K562 (cell line): ENCODE results near the gene CXCL17. TPM values are rescaled to one million over a fixed set of nuclear protein-coding genes. Genes with fewer than 3 reads are reported as not detected.

Experiments
- ATAC-seq: fragments of 200-7000 bp; cut with Tn5 transposase; 3 replicates; pipeline ENCODE4 v1.9.1; 2020; ENCODE audit warnings: moderate library complexity
- BruUV-seq: library from RNA; stranded (reverse); fragments of 400-500 nt; replicated peaks from 2 replicates; lab custom pipeline; 2021; lab: Mats Ljungman, UMichigan
- CTCF ChIA-PET: fragments of 300-600 bp; formaldehyde crosslinking; extraction: SDS; loops from one replicate; lab custom pipeline; 2021; ENCODE audit warnings: low intra/inter-chr PET ratio; lab: Yijun Ruan, JAX
- POLR2A ChIA-PET: fragments of 300-600, 350-650 bp; sonication (Branson Sonifier 250); formaldehyde crosslinking; extraction: SDS; loops from one replicate; lab custom pipeline; 2021; ENCODE audit warnings: antibody characterized with exemption, inconsistent platforms; lab: Yijun Ruan, JAX
- DNase-seq, 4 experiments: peaks; one replicate each; pipeline versions ENCODE4 v3.0.0 to v3.0.0-alpha.2; 2011 to 2018; ENCODE audit warnings: low spot score in 3 of 4, mixed read lengths in 3 of 4; ENCODE audit errors: extremely low read depth in 1 of 4
- FAIRE-seq: peaks from 2 replicates; lab custom pipeline; 2011; peaks lifted over from hg19 to GRCh38; lab: Jason Lieb, UNC
- H2AFZ ChIP-seq: 2 replicates; pipeline ENCODE4 v1.6.0; 2011; ENCODE audit warnings: low read depth, low read length, control low read depth, inconsistent platforms
- H3K27ac ChIP-seq: fragments of 200-600 bp; 3 replicates; pipeline ENCODE4 v1.8.0; 2011; ENCODE audit warnings: low read depth, mild to moderate bottlenecking, control low read depth, inconsistent platforms, low read length, moderate library complexity, mixed read lengths; ENCODE audit errors: extremely low read depth
- H3K27me3 ChIP-seq, 2 experiments: fragments of 300-600 bp in 1 of 2; 2 replicates in 1 of 2; 3 replicates in 1 of 2; pipeline versions ENCODE4 v1.6.0 to v1.8.0; 2011; ENCODE audit warnings: inconsistent platforms in 2 of 2, low read length in 2 of 2, mild to moderate bottlenecking in 1 of 2, mixed read lengths in 1 of 2, moderate library complexity in 1 of 2; ENCODE audit not compliant: control insufficient read depth in 2 of 2, insufficient read depth in 2 of 2
- H3K36me3 ChIP-seq: fragments of 300-600 bp; 3 replicates; pipeline ENCODE4 v1.8.0; 2011; ENCODE audit warnings: mild to moderate bottlenecking, low read length, inconsistent platforms; ENCODE audit not compliant: control insufficient read depth, insufficient read depth
- H3K4me1 ChIP-seq, 2 experiments: fragments of 200-600 bp in 1 of 2; replicated peaks in 1 of 2; 2 replicates in 1 of 2; 3 replicates in 1 of 2; pipeline versions ENCODE4 v1.5.1 to v1.8.0; 2011; ENCODE audit warnings: inconsistent platforms in 2 of 2, low read length in 2 of 2, mild to moderate bottlenecking in 1 of 2, mixed read lengths in 1 of 2, moderate library complexity in 1 of 2; ENCODE audit not compliant: control insufficient read depth in 2 of 2, insufficient read depth in 2 of 2
- H3K4me2 ChIP-seq: 2 replicates; pipeline ENCODE4 v1.6.1; 2011; ENCODE audit warnings: low read length, control low read depth, inconsistent platforms, mixed read lengths; ENCODE audit not compliant: insufficient read depth
- H3K4me3 ChIP-seq: fragments of 200-600 bp; sonication (generic), shearing (Covaris generic); 2 replicates; pipeline ENCODE4 v1.5.1; 2016; ENCODE audit warnings: control low read depth, inconsistent platforms
- H3K79me2 ChIP-seq: fragments of 200-600 bp; 3 replicates; pipeline ENCODE4 v1.8.0; 2011; ENCODE audit warnings: low read length, inconsistent platforms; ENCODE audit not compliant: control insufficient read depth, insufficient read depth
- H3K9ac ChIP-seq, 2 experiments: 2 replicates each; pipeline versions ENCODE4 v1.6.0 to v1.6.1; 2011; ENCODE audit warnings: low read depth in 2 of 2, low read length in 2 of 2, control low read depth in 1 of 2, inconsistent platforms in 1 of 2, mild to moderate bottlenecking in 1 of 2, mixed read lengths in 1 of 2; ENCODE audit not compliant: insufficient read depth in 1 of 2
- H3K9me1 ChIP-seq: one replicate; pipeline ENCODE4 v1.6.0; 2011; ENCODE audit warnings: inconsistent platforms, mild to moderate bottlenecking, low read length, moderate library complexity; ENCODE audit not compliant: control insufficient read depth, insufficient read depth
- H3K9me3 ChIP-seq: replicated peaks from 2 replicates; pipeline ENCODE4 v1.5.1; 2011; ENCODE audit warnings: low read depth, low read length, inconsistent platforms; ENCODE audit not compliant: control insufficient read depth, insufficient read depth
- H4K20me1 ChIP-seq: replicated peaks from 2 replicates; pipeline ENCODE4 v1.6.1; 2011; ENCODE audit warnings: low read length, inconsistent platforms, mixed read lengths; ENCODE audit not compliant: control insufficient read depth, insufficient read depth
- JUN ChIP-seq, 2 experiments: sonication (generic) in 1 of 2; formaldehyde crosslinking in 1 of 2; IDR thresholded peaks; 2 replicates each; pipeline versions ENCODE4 v1.6.1 to v1.8.0; 2012 to 2022; ENCODE audit warnings: borderline replicate concordance in 2 of 2, mild to moderate bottlenecking in 2 of 2, improper control_type of control experiment in 1 of 2, low read depth in 1 of 2, low read length in 1 of 2, missing genetic modification reagents in 1 of 2
- PKNOX1 ChIP-seq: fragments of 450-650 bp; IDR thresholded peaks from 2 replicates; pipeline ENCODE4 v1.6.1; 2016
- ZNF584 ChIP-seq: fragments of 200-800 bp; sonication (Bioruptor generic); IDR thresholded peaks from 2 replicates; pipeline ENCODE4 v1.6.1; 2016; ENCODE audit warnings: low read depth, mild to moderate bottlenecking, missing genetic modification characterization, missing compliant biosample characterization
- WGBS: fragments of 100-300 bp; shearing (Covaris generic); methylation state at CpG from one replicate; pipeline ENCODE4 v1.1.6; 2016; ENCODE audit warnings: low coverage, mixed read lengths; ENCODE audit not compliant: insufficient coverage; ENCODE audit errors: missing lambda C conversion rate; 5-methylcytosine and 5-hydroxymethylcytosine counted together
- in situ Hi-C: fragments of 300-500 bp; cut with MboI; formaldehyde crosslinking; loops from 4 replicates; pipeline ENCODE4 v1.15.0; 2018; ENCODE audit warnings: inconsistent platforms, mixed read lengths
- intact Hi-C: fragments of 100-400 bp; cut with micrococcal nuclease; formaldehyde crosslinking; loops from 2 replicates; pipeline ENCODE4 v1.14.2; 2022
- polyA plus RNA-seq, 8 experiments: library from polyadenylated mRNA; depleted of rRNA in 4 of 8; stranded (reverse) in 5 of 8; unstranded in 3 of 8; fragments of >200 nt; fragmentation: Nextera tagmentation in 2 of 8; fragmentation: Illumina TruSeq in 1 of 8; extraction: Ambion mirVana in 2 of 8; extraction: Trizol in 1 of 8; gene quantifications; 2 replicates each; pipeline versions ENCODE4 v1.2.1 to v1.2.3, GENCODE V29; 2011 to 2014; ENCODE audit warnings: inconsistent platforms in 1 of 8, missing spikeins in 1 of 8
- total RNA-seq, 7 experiments: library from RNA; depleted of rRNA in 6 of 7; stranded (reverse); fragments of >200 nt in 6 of 7; fragmentation: Illumina TruSeq in 2 of 7; extraction: Trizol in 2 of 7; gene quantifications; 2 replicates each; pipeline versions ENCODE4 v1.2.1 to v1.2.3, GENCODE V29; 2011 to 2021; ENCODE audit warnings: low replicate concordance in 1 of 7
- TF ChIP-seq, protein P1 (sequence below), 2 experiments: fragments of 450-650 bp in 1 of 2; sonication (generic) in 1 of 2; formaldehyde crosslinking in 1 of 2; IDR thresholded peaks in 1 of 2; conservative IDR thresholded peaks in 1 of 2; 2 replicates each; pipeline versions ENCODE4 v1.6.1 to v1.8.1; 2016 to 2023; ENCODE audit warnings: mild to moderate bottlenecking in 2 of 2, moderate library complexity in 2 of 2, inconsistent platforms in 1 of 2, missing genetic modification reagents in 1 of 2

The CXCL17 gene
- total and polyA plus RNA-seq, 9 of the 15 experiments (the other 6 are each of a cell fraction or from before 2014, with no cell fraction given), result 0.10 to 0.15 TPM; not detected in 7

GRCh38 chr19:42455621-42456081, 12.9 kb upstream of the CXCL17 start:
- Histone ChIP-seq H3K9ac (no peak overlapping the region), H3K9me3 (no peaks in the 10 kb centered on the region), H3K4me2 (no peak overlapping the region), H2AFZ (no peak overlapping the region), H4K20me1 (no peaks in the 10 kb centered on the region), H3K79me2 (no peaks in the 10 kb centered on the region), H3K4me3 (no peak overlapping the region), H3K27me3 (peaks cover 6 to 15% of the 10 kb centered on the region in 2 experiments; a peak in 4 of 5 replicates), H3K9me1 (no peaks in the 10 kb centered on the region), H3K36me3 (no peaks in the 10 kb centered on the region), H3K4me1 (no peaks in the 10 kb centered on the region), H3K27ac (no peak overlapping the region)
- DNase-seq, result no peak
- TF ChIP-seq, protein P1, sequence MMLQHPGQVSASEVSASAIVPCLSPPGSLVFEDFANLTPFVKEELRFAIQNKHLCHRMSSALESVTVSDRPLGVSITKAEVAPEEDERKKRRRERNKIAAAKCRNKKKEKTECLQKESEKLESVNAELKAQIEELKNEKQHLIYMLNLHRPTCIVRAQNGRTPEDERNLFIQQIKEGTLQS (IDR thresholded peaks at IDR 0.05), result peak; percentile 48; the same call in 1 of the 2 replicates
- TF ChIP-seq, protein P1 (CRISPR knock-in tag; conservative IDR thresholded peaks at IDR 0.05), result no peak
- TF ChIP-seq ZNF584 (CRISPR knock-in tag), result no peak
- 0 out of 2 replicates have a peak, but pooled peaks have one; percentile 32 for TF ChIP-seq JUN (IDR thresholded peaks at IDR 0.05; ENCODE audit: borderline replicate concordance, low read depth, low read length)
- TF ChIP-seq JUN (CRISPR knock-in tag; IDR thresholded peaks at IDR 0.05; ENCODE audit: borderline replicate concordance), result no peak
- TF ChIP-seq PKNOX1, result peak; percentile 60
- intact Hi-C loops, result no loop called here
- in situ Hi-C loops, result loop anchor here (10.0 kb wide), 1 partner anchor 139 kb away; the partner anchor contains the start of gene CEACAM8
- POLR2A ChIA-PET, result interaction anchor here (0.6 to 0.8 kb wide), 2 partner anchors 10 to 111 kb away, joined by 3 to 4 read pairs; no protein-coding TSS in a partner anchor
- no peak for ATAC-seq
- CTCF ChIA-PET, result no interaction called here
- no TSS peak for BruUV-seq
- WGBS, result 0% methylated on average over 1 of the region's 1 CpG
- FAIRE-seq, result no peak
